Glomerular endothelial cell (primary cell): Measurements from ENCODE around the gene SMIM35. TPM values are rescaled to one million over a fixed set of nuclear protein-coding genes. Genes with fewer than 3 reads are reported as not detected.

Experiments used
- DNase-seq: peaks from one replicate; pipeline ENCODE4 v3.0.0-alpha.2; 2011; ENCODE audit warnings: low read depth, low spot score; ENCODE audit errors: extremely low read depth
- total RNA-seq: library from RNA; depleted of rRNA; stranded (reverse); fragments of >200 nt; gene quantifications from 2 replicates; pipeline ENCODE4 v1.2.3, GENCODE V29; 2015

The SMIM35 gene
- total RNA-seq, 1 donor from 2014 or later = 0.12 TPM

DNA sequence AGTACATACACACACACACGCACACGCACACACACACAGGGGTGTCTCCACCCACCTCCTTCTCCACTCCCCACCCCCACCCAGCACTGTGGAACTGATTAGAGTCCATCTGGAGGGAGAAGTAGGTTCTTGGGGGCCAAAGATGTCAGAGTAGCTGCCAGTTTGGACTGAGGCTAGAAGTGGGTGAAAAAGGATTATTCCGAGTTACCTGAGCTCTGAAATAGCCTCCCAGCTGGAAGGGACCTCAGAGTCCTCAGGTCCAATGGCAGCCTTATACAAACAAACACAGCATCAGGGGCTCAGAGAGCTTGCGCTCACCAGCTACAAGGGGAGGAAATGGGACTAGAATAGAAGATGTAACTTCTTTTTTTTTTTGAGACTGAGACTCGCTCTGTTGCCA, 79.7 kb downstream of the SMIM35 start:
- DNase-seq = no peak

DNA sequence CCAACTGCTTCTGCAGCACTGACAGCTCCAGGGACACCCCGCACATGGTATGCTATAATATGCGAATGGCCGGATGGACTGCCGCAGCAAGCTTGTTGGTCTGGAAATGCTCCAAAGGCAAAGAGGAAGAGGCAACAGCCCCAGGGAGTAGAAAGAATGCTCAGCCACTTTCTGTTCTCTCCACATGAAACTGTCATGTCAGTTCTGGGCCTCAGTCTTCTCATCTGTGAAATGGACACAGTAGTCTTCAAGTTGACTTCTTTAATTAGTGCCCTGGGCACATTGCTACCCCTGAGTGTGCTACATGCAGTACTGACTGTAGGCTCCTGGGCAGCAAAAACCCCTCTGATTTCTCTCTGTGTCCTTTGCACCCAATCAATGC, 80.6 kb downstream of the SMIM35 start:
- no peak for DNase-seq

DNA sequence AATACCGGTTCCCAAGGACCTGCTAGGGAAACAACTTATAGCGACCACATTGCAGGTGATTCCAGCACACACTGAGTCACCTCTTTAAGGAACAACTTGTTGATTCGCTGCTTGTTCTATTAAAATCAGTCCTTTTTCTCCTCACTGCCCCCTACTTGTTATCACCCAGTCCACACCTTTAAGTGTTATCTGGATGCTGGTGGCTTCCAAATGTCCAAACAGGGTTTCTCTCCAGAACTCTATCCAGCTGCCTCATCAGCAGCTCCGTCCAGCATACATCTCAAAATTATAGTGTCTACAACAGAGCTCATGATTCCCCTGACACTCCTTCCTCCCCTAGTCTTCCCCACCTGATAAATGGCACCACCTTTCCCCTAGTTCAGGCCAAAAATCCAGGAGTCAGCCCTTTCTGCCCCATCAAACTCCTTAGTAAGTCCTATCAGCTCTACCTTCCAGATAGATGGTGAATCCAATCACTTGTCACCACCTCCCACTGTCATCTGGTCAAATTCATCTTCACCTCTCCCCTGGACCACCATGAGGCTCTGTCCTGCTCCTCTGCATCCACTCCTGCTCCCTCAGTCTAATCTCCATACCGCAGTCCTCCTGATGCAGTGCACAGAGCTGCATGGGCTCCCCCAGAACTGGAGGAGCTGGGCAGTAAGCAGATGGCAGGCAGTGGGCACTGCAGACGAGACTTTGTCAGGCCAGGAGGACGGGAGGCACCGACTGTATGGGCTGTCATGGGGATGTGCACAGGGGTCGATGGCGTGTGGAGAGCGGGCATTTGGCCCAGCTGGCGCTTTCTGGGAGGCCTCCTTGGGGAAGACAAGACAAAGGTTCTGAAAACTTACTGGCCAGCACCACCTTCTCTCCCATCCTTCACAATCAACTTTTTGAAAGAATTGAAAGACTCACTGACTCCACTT, 81.3 kb downstream of the SMIM35 start:
- no peak for DNase-seq

- DNase-seq = no peak
Observed at GRCh38 chr11:118004543-118005223, 82.1 kb downstream of the SMIM35 start.

DNA sequence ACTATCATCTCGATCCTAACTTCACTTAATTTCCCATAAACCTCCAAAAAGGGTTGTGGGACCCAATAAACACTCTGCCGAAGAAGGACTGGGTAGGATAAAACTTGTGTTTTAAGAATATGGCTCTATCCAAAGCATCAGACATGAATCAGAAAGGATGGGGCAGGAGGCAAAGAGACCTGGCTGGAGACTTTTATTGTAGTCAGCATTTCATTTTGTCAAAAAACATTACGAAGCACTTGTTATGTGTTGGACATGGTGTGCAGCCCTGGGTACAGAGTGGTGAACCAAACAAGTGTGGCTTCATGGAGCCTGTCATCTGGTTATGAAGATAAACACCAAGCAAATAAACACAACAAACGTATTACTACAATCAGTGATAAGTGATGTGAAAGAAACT, 83.3 kb downstream of the SMIM35 start:
- no peak for DNase-seq

DNA sequence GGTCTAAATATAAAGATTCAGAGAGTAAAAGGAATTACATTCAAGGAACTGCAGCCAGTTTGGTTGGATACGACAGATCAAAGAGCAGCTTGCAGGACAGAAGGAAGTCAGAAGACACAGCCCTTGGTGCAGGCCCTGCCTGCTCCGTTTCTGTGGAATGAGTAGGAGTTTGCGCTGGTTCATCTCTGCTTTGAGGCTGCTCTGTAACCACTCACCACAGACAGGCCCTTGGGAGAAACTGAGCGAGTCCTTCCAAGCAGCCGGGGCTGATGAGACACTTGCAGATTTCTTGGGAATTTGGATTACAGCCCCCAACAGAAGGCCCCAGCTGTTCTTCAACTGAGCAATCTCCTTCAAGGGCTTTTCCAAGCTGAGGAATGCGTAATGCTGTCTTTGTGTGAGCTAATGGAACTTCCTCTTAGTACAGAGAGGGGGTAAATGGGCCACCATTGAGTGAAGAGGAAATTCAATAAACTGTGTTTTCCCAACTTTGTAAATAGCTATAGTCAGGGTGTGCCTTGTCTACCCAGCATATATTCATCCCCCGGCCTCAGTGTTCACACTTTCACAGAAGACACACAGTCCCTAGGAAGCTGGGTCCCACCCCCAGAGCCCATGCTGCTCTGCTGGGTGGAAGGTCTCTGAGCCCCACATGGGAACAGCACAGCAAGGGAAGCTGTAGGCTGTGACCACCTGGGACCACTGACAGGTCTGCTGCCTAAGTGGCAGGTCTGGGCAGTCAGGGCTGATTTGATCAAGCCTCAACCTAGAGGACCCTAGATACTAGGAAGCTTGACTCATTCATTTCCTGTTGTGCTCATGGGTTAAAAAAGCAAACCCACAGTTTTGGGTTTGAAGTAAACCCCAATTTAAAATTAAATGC, 84.0 kb downstream of the SMIM35 start:
- no peak for DNase-seq

DNA sequence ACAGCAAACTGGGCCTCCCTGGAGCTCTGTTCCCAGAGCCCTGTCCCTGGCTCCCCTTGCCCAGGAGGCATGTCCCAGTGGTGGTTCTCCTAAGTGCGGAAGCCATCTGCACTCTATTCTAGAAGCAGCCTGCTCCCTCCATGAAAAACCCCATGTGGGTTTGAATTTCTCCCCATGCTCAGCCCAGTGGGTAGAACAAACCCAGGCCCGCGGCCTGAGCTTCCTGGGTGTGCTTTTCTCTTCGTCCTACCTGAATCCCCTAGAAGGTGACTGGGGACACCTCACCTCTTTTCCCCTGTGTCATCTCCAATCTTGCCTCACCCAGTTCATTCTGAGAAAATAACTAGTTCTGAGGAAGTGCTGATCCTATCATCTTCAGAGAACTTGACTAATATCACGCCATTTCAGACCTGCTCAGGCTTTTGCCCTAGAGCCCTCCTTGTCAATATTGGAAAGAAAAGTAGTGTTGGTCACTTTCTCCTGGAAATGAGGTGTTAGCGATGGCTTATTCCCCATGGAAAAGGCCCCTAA, 84.7 kb downstream of the SMIM35 start:
- no peak for DNase-seq

DNA sequence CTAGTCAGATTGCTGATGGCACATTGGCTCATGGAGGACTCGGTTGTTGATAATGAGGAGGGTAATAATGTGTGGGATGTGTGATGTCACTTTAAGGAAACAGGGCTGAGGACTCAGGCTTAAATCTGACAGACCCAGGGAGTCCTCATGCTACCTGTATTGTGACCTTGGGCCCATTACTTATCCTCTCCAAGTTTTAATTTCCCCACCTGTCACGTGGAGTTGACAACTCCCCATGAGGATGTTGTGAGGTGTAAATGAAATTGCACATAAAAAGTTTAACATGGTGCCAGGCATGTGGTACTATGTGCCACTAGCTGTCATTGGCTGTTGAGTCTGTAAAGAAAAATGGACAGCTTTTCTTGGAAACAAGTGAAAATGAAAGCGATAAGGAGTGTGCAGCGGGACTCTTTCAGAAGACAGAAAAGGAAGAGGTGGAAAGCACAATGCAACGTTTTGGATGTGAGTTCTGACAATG, 85.2 kb downstream of the SMIM35 start:
- DNase-seq = no peak

- no peak for DNase-seq
Observed at GRCh38 chr11:118000850-118001228, 85.9 kb downstream of the SMIM35 start.

DNA sequence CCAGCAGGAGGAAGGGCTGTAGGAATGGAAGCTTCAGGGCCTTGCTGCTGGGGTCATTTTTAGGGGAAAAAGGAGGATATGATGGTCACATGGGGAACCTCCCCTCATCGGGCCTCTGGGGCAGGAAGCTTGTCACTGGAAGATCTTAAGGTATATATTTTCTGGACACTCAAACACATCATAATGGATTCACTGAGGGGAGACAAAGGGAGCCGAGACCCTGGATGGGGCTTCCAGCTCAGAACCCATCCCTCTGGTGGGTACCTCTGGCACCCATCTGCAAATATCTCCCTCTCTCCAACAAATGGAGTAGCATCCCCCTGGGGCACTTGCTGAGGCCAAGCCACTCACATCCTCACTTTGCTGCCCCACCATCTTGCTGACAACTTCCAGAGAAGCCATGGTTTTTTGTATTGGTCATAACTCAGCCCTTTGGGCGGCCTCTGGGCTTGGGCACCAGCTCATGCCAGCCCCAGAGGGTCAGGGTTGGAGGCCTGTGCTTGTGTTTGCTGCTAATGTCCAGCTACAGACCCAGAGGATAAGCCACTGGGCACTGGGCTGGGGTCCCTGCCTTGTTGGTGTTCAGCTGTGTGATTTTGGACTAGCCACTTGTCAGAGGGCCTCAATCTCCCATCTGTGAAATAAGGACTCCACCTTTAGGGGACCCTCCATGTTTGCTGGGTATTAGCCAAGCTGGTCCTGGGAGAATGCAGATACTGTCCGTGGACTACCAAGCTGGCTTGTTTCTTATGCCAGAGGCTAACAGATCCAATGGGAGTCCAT, 86.5 kb downstream of the SMIM35 start:
- DNase-seq = no peak

GRCh38 chr11:117999354-117999993, 87.3 kb downstream of the SMIM35 start:
- DNase-seq = no peak

GRCh38 chr11:117998664-117999353, 88.0 kb downstream of the SMIM35 start:
- DNase-seq = no peak

- no peak for DNase-seq
Observed at GRCh38 chr11:117997823-117998579, 88.8 kb downstream of the SMIM35 start.

DNA sequence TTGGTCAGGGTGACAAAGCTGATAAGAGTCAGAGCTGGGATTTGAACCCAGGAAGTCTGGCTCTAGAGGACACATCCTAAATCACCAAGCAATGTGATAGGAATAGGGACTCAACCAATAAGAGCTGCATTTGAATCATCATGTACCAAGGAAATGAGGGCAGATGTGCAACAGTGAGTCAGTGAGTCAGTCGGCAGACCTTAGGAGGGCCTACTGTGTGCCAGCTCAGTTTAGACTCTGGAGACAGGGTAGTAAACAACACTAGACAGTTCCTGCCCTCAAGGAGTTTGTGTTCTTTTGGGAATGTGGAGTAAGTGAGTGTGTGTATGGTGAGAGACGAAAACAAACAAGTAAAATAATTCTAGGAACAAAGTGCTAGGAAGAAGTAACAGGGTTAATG, 89.4 kb downstream of the SMIM35 start:
- DNase-seq = no peak

DNA sequence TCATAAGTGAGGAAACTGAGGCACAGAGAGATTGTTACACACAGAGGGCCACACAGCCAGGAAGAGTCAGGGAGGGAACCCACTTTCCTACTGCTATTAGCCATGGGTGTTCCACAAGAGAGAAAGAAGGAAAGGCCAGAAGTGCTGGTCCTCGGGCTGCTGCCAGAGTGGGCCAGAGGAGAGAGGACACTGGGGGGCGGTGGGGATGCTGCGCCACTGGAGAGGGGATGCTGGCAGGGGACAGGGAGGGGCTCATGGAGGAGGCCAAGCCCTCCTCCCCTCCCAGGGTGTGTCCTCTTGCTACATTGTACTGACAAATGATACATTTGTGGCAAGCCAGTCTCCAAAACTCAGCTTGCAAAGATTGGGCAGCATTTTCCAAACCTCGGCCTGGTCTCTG, 90.7 kb downstream of the SMIM35 start:
- no peak for DNase-seq

- DNase-seq = no peak
Observed at GRCh38 chr11:117995472-117995871, 91.3 kb downstream of the SMIM35 start.

GRCh38 chr11:117993988-117994745, 92.6 kb downstream of the SMIM35 start:
- DNase-seq = no peak
